ENCODE results near the gene PILRA. TPM values are rescaled to one million over a fixed set of nuclear protein-coding genes. Genes with fewer than 3 reads are reported as not detected.

PILRA gene
- total RNA-seq, 1 donor from 2014 or later: 36.9 TPM

GRCh38 chr7:100366411-100367250 is 6.7 kb upstream of the PILRA start:
- no peak for TF ChIP-seq CTCF (IDR thresholded peaks at IDR 0.05)
- no peak for ATAC-seq
- peak overlapping the region; percentile 55 for H3K27ac ChIP-seq

GRCh38 chr7:100367251-100367620 is 6.1 kb upstream of the PILRA start:
- H3K4me3 ChIP-seq: no peak overlapping the region
- intact Hi-C loops (cut with DNase I): no loop called here
- peaks cover 17% of the 10 kb centered on the region for H3K36me3 ChIP-seq
- DNase-seq (peak; percentile 30), ATAC-seq (no peak)
- no peak for TF ChIP-seq CTCF (IDR thresholded peaks at IDR 0.05)
- no peaks in the 10 kb centered on the region for H3K9me3 ChIP-seq
- H3K4me1 ChIP-seq: peaks cover 8% of the 10 kb centered on the region
- no peaks in the 10 kb centered on the region for H3K27me3 ChIP-seq
- no peak overlapping the region for H3K27ac ChIP-seq

More at GRCh38 chr7:100366411-100367250, 6.7 kb upstream of the PILRA start:
- no peaks in the 10 kb centered on the region for H3K9me3 ChIP-seq
- H3K4me3 ChIP-seq: no peak overlapping the region
- DNase-seq: peak; percentile 62
- H3K36me3 ChIP-seq: peaks cover 23% of the 10 kb centered on the region
- H3K4me1 ChIP-seq: peaks cover 8% of the 10 kb centered on the region
- H3K27me3 ChIP-seq: no peaks in the 10 kb centered on the region
- intact Hi-C loops (cut with DNase I): no loop called here

- peaks cover 10% of the 10 kb centered on the region for H3K36me3 ChIP-seq
- peaks cover 8% of the 10 kb centered on the region for H3K4me1 ChIP-seq
- peak overlapping the region; percentile 74 for H3K27ac ChIP-seq
- no peak for ATAC-seq
- DNase-seq: peak; percentile 66
- intact Hi-C loops (cut with DNase I): no loop called here
- H3K27me3 ChIP-seq: no peaks in the 10 kb centered on the region
- TF ChIP-seq CTCF (IDR thresholded peaks at IDR 0.05): no peak
- H3K9me3 ChIP-seq: no peaks in the 10 kb centered on the region
- no peak overlapping the region for H3K4me3 ChIP-seq
These were observed 5.3 kb upstream of the PILRA start for GRCh38 chr7:100367676-100368613.

GRCh38 chr7:100369105-100369504 is 4.2 kb upstream of the PILRA start:
- Histone ChIP-seq H3K27ac (peak overlapping the region; percentile 74), H3K4me3 (no peak overlapping the region), H3K9me3 (no peaks in the 10 kb centered on the region), H3K27me3 (no peaks in the 10 kb centered on the region), H3K36me3 (peaks cover 5% of the 10 kb centered on the region), H3K4me1 (peaks cover 8% of the 10 kb centered on the region)
- intact Hi-C loops (cut with DNase I): no loop called here
- DNase-seq (peak; percentile 84), ATAC-seq (peak; percentile 85)
- TF ChIP-seq CTCF (IDR thresholded peaks at IDR 0.05): no peak

GRCh38 chr7:100370303-100370702 is 3.0 kb upstream of the PILRA start:
- no peak for ATAC-seq
- TF ChIP-seq CTCF (IDR thresholded peaks at IDR 0.05): no peak
- Histone ChIP-seq H3K9me3 (no peaks in the 10 kb centered on the region), H3K27ac (no peak overlapping the region), H3K27me3 (no peaks in the 10 kb centered on the region), H3K36me3 (peaks cover 1% of the 10 kb centered on the region), H3K4me3 (no peak overlapping the region), H3K4me1 (peaks cover 8% of the 10 kb centered on the region)
- DNase-seq: no peak
- intact Hi-C loops (cut with DNase I): no loop called here
